Measurements from ENCODE around the gene LCOR.

- TF ChIP-seq, protein P1, sequence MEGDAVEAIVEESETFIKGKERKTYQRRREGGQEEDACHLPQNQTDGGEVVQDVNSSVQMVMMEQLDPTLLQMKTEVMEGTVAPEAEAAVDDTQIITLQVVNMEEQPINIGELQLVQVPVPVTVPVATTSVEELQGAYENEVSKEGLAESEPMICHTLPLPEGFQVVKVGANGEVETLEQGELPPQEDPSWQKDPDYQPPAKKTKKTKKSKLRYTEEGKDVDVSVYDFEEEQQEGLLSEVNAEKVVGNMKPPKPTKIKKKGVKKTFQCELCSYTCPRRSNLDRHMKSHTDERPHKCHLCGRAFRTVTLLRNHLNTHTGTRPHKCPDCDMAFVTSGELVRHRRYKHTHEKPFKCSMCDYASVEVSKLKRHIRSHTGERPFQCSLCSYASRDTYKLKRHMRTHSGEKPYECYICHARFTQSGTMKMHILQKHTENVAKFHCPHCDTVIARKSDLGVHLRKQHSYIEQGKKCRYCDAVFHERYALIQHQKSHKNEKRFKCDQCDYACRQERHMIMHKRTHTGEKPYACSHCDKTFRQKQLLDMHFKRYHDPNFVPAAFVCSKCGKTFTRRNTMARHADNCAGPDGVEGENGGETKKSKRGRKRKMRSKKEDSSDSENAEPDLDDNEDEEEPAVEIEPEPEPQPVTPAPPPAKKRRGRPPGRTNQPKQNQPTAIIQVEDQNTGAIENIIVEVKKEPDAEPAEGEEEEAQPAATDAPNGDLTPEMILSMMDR (conservative IDR thresholded peaks at IDR 0.05 in 1 of 2, IDR thresholded peaks at IDR 0.05 in 1 of 2; ENCODE audit: low read depth in 1 of 2, low read length in 2 of 2) = no peak
- TF ChIP-seq EZH2 (IDR thresholded peaks at IDR 0.05; ENCODE audit: low read length, missing control alignments) = no peak
These were observed at the start of gene LCOR for GRCh38 chr10:96831867-96832720.

Measured in fibroblast of lung (primary cell).